Ramos (cell line): ENCODE results near the gene GFAP.

ENCODE experiments used
- in situ Hi-C: fragments of 300-500 bp; cut with MboI; formaldehyde crosslinking; loops from one replicate; pipeline ENCODE4 v1.14.3; 2022; ENCODE audit warnings: low sequenced_read_pairs; ENCODE audit not compliant: unreplicated experiment

Gene GFAP

GRCh38 chr17:44932096-44932786 lies 16.9 kb upstream of the GFAP start:
- in situ Hi-C loops: no loop called here

GRCh38 chr17:44931376-44931775 lies 16.1 kb upstream of the GFAP start:
- in situ Hi-C loops: no loop called here

DNA sequence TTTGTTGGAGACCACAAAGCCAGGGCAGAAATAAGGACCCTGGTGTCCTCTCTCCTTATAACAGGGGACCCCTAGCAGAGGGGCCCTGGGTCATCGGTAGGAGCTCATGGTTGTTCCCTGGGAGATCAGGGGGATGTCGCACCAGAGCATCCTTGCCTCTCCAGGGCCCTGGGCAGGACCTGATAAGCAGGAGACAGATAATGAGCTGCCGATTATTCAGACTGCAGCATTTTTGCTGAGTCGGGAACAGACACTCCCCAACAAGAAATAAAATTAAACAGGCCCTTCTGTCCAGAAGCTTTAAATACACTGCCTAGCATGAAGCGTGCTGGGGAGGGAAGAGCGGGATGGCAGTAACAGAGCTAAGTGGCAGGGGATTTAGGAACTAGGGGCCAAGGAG lies 15.4 kb upstream of the GFAP start:
- in situ Hi-C loops: no loop called here

GRCh38 chr17:44928950-44929720 lies 13.8 kb upstream of the GFAP start:
- in situ Hi-C loops: no loop called here

GRCh38 chr17:44928136-44928535 lies 12.8 kb upstream of the GFAP start:
- in situ Hi-C loops: no loop called here

GRCh38 chr17:44927696-44928095 lies 12.4 kb upstream of the GFAP start:
- in situ Hi-C loops: no loop called here

DNA sequence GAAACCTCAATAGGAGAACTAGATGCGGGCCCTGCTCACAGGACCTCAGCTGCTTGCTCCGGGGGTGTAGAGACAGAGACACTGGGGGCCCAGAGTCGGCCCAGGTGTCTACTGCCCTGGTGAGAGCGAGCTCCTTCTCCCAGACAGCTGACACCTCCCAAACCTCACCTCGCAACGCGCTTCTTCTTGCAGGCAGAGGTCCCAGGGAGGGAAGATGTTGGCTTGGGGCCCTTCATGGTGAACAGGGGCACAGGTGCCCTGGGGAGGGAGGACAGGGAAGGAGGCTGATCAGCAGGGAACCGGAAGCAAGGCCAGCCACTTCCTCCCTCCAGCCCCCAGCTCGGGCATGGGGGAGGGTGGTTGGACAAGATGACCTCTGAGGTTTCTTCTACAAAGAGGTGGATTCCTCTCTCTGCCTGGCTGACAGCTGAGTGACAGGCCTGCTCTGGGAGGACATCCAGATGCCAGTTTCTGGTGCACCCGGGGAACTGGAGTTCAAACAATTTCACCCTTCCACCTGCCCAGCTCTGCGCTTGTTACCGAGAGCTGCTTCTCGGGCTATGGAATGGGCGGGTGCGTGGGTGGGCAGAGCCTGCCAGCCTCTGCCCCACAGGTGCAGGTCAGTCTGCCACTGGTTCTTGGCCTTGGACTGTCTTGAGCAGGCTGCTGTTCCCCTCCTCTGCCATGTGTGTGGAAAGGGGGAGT lies 11.7 kb upstream of the GFAP start:
- in situ Hi-C loops: no loop called here

- in situ Hi-C loops: no loop called here
Observed at GRCh38 chr17:44925731-44926697, 10.7 kb upstream of the GFAP start.

- in situ Hi-C loops: no loop called here
Observed at GRCh38 chr17:44924107-44924544, 8.8 kb upstream of the GFAP start.

- in situ Hi-C loops: no loop called here
Observed at GRCh38 chr17:44922746-44923470, 7.6 kb upstream of the GFAP start.

GRCh38 chr17:44922136-44922535 lies 6.8 kb upstream of the GFAP start:
- in situ Hi-C loops: no loop called here

- in situ Hi-C loops: no loop called here
Observed at GRCh38 chr17:44921122-44921882, 6.0 kb upstream of the GFAP start.

DNA sequence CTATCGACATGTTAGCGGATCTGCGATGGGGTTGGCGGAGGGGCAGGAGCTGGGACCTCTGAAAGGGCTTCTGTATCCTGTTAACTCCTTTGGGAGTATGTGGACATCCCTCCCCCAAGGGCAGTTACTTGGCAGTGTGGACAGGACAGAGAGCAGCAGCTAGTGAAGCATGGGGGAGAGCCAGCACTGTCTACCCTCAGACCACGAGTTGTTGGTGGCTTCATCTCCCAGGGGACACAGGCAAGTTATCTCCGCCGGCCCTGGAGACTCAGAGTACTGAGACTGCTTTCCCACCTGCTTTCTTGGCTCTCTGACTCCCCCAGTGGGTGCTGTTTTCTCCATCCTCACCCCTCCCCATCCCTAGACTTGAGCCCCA lies 5.3 kb upstream of the GFAP start:
- in situ Hi-C loops: no loop called here

- in situ Hi-C loops: loop anchor here (5.0 kb wide), 1 partner anchor 107 kb away; no protein-coding TSS in a partner anchor
Observed at GRCh38 chr17:44919885-44920564, 4.7 kb upstream of the GFAP start.

DNA sequence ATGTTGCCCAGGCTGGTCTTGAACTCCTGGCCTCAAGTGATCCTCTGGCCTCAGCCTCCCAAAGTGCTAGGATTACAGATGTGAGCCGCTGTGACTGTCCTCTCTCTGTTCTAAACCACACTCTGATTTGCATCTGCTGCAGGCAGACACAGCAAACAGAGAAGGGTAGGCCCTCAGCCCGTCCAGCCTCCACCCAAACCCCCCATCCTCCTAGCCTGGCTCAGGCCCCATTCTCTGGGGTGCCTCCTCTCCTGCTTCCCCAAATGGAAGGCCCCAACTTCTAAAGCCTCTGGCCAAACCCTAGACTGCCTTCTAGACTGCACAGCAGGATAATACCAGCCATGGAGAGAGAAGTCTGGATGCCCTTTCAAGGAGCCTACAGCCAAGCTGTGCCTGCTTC lies 4.1 kb upstream of the GFAP start:
- in situ Hi-C loops: loop anchor here (5.0 kb wide), 1 partner anchor 108 kb away; no protein-coding TSS in a partner anchor

DNA sequence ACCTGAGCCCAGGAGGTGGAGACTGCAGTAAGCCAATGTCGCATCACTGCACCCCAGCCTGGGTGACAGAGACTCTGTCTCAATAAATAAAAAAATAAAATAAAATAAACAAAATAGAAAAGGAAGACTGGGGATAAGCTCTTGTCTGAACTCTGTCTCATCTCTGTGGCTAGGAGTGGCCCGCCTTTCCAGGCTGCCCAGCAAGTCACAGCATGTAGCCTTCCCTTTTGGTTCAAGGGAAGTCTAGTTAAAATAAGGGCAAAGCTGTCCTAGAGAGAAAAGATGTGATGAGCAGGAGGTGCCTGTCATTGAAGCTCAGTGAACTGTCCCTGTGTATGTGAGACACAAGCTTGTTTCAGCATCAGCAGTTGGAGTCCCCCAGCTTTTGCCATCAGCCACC lies 2.7 kb upstream of the GFAP start:
- in situ Hi-C loops: loop anchor here (5.0 kb wide), 1 partner anchor 109 kb away; no protein-coding TSS in a partner anchor

DNA sequence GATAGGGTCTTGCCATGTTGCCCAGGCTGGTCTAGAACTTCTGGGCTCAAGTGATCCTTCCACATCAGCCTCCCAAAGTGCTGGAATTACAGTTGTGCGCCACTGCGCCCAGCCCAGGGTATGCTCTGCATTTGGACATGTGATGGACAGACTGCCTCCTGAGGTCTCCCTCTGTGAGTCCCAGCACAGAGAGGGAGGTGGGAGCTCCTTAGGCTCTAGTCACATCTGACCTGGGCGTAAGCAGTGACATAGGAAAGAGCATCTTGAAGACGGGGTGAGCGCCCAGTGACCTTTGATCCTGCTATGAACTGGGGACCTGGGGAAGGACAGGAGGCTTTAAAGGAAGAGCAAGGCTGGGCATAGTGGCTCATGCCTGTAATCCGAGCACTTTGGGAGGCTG lies 2.2 kb upstream of the GFAP start:
- in situ Hi-C loops: loop anchor here (5.0 kb wide), 1 partner anchor 110 kb away; no protein-coding TSS in a partner anchor

- in situ Hi-C loops: loop anchor here (5.0 kb wide), 1 partner anchor 110 kb away; no protein-coding TSS in a partner anchor
Observed at GRCh38 chr17:44916781-44917241, 1.5 kb upstream of the GFAP start.
